Transverse colon (tissue), 4 donors: ENCODE data around the gene SLC25A19.

ENCODE experiments used
- CTCF ChIP-seq, 5 experiments: fragments of 200-600 bp in 3 of 5; fragments of 450-650 bp in 2 of 5; sonication (generic) in 3 of 5; IDR thresholded peaks; 1 replicate in 2 of 5; 2 replicates in 3 of 5; pipeline ENCODE4 v1.5.1; 2016 to 2017; ENCODE audit warnings: antibody characterized with exemption in 5 of 5, inconsistent platforms in 3 of 5, mild to moderate bottlenecking in 2 of 5, moderate library complexity in 1 of 5
- POLR2A ChIP-seq: fragments of 450-650 bp; IDR thresholded peaks from one replicate; pipeline ENCODE4 v1.6.1; 2016; ENCODE audit warnings: antibody characterized with exemption, mild to moderate bottlenecking, moderate library complexity
- POLR2AphosphoS5 ChIP-seq, 3 donors: sonication (generic); formaldehyde crosslinking; IDR thresholded peaks; one replicate each; pipeline ENCODE4 v1.6.1; 2016; ENCODE audit warnings: antibody characterized with exemption in 3 of 3

- TF ChIP-seq POLR2A (no peak), CTCF (IDR thresholded peaks at IDR 0.05) (no peak), POLR2AphosphoS5 (IDR thresholded peaks at IDR 0.05) (no peak)
These were observed 36.1 kb upstream of the SLC25A19 start for GRCh38 chr17:75325348-75325747.
